IPS DF 4.7 (cell line): ENCODE measurements around the gene CDK15.
"Not testable (repeated sequence)": the region's sequence is repeated elsewhere in the genome, so short reads cannot be mapped to it uniquely, and the experiment has no call there.

Experiments used
- DNase-seq: peaks from one replicate; pipeline ENCODE4 v3.0.0-alpha.2; 2013; ENCODE audit warnings: low spot score; ENCODE audit errors: extremely low read depth

Gene CDK15

GRCh38 chr2:201789395-201789794 is 16.9 kb upstream of the CDK15 start:
- no peak for DNase-seq

GRCh38 chr2:201790291-201790690 is 16.0 kb upstream of the CDK15 start:
- no peak for DNase-seq

GRCh38 chr2:201790989-201791388 is 15.3 kb upstream of the CDK15 start:
- no peak for DNase-seq

GRCh38 chr2:201793631-201794030 is 12.7 kb upstream of the CDK15 start:
- no peak for DNase-seq

- no peak for DNase-seq
Measured at GRCh38 chr2:201794294-201794693, 12.0 kb upstream of the CDK15 start.

GRCh38 chr2:201795607-201796477 is 10.5 kb upstream of the CDK15 start:
- DNase-seq: no peak

GRCh38 chr2:201796478-201796865 is 9.9 kb upstream of the CDK15 start:
- DNase-seq: no peak

GRCh38 chr2:201797175-201797840 is 9.0 kb upstream of the CDK15 start:
- no peak for DNase-seq

- no peak for DNase-seq
Measured at GRCh38 chr2:201798252-201798913, 8.0 kb upstream of the CDK15 start.

- DNase-seq: not testable (repeated sequence)
Measured at GRCh38 chr2:201798914-201799285, 7.4 kb upstream of the CDK15 start.

GRCh38 chr2:201807452-201807999 is 1.2 kb downstream of the CDK15 start:
- DNase-seq: no peak

GRCh38 chr2:201808027-201808426 is 1.7 kb downstream of the CDK15 start:
- DNase-seq: no peak

- no peak for DNase-seq
Measured at GRCh38 chr2:201809633-201810032, 3.3 kb downstream of the CDK15 start.

- not testable (repeated sequence) for DNase-seq
Measured at GRCh38 chr2:201810604-201811003, 4.3 kb downstream of the CDK15 start.

GRCh38 chr2:201813996-201814760 is 7.8 kb downstream of the CDK15 start:
- no peak for DNase-seq

GRCh38 chr2:201816657-201817575 is 10.6 kb downstream of the CDK15 start:
- DNase-seq: no peak

- DNase-seq: no peak
Measured at GRCh38 chr2:201820383-201821007, 14.2 kb downstream of the CDK15 start.

GRCh38 chr2:201821080-201821479 is 14.7 kb downstream of the CDK15 start:
- no peak for DNase-seq

GRCh38 chr2:201824212-201824611 is 17.9 kb downstream of the CDK15 start:
- DNase-seq: no peak

- DNase-seq: no peak
Measured at GRCh38 chr2:201827621-201828020, 21.3 kb downstream of the CDK15 start.
